ENCODE results near the gene OR7G3. TPM values are rescaled to one million over a fixed set of nuclear protein-coding genes. Genes with fewer than 3 reads are reported as not detected.

Gene OR7G3
- total RNA-seq (2021; fragmentation: NEBNext Ultra II Directional; extraction: Animal tissue kit (Norgen Biotek cat#: 25700)) = not detected
- long read RNA-seq = 0 reads

DNA sequence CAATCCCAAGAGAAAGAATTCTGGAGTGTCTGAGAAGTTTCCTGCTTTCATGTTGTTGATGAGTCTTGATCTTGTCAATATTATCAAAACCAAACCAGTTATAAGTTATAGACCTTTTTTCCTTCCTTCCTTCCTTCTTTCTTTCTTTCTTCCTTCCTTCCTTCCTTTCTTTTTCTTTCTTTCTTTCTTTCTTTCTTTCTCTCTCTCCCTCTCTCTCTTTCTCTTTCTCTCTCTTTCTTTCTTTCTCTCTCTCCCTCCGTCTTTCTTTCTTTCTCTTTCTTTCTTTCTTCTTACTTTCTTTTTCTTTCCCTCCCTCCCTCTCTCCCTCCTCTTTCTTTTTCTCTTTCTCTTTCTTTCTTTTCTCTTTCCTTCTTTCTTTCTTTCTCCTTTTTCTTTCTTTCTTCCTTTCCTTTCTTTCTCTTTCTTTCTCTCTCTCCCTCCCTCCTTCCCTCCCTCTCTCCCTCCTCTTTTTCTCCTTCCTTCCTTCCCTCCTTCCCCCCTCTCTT, at the start of gene OR7G3:
Gene OR7G3 (minus strand): TSS at position 51 of the 506 bp plus-strand sequence. CDS start 0 bp downstream, at position 51.
- Mint-ChIP-seq H3K36me3 (ENCODE audit: low read depth) (no peaks in the 10 kb centered on the region; the same call in 1 of the 2 replicates), H3K27me3 (ENCODE audit: insufficient read depth) (peaks cover 5% of the 10 kb centered on the region), H3K27ac (no peak within 1 kb of the TSS), H3K4me3 (no peak within 1 kb of the TSS), H3K4me1 (ENCODE audit: low read depth) (0 out of 2 replicates have a peak, but pooled peaks cover 4% of the 10 kb centered on the region), H3K9me3 (0 out of 2 replicates have a peak, but pooled peaks cover 3% of the 10 kb centered on the region)
- DNase-seq = no peak
- TF ChIP-seq, protein P1, sequence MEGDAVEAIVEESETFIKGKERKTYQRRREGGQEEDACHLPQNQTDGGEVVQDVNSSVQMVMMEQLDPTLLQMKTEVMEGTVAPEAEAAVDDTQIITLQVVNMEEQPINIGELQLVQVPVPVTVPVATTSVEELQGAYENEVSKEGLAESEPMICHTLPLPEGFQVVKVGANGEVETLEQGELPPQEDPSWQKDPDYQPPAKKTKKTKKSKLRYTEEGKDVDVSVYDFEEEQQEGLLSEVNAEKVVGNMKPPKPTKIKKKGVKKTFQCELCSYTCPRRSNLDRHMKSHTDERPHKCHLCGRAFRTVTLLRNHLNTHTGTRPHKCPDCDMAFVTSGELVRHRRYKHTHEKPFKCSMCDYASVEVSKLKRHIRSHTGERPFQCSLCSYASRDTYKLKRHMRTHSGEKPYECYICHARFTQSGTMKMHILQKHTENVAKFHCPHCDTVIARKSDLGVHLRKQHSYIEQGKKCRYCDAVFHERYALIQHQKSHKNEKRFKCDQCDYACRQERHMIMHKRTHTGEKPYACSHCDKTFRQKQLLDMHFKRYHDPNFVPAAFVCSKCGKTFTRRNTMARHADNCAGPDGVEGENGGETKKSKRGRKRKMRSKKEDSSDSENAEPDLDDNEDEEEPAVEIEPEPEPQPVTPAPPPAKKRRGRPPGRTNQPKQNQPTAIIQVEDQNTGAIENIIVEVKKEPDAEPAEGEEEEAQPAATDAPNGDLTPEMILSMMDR (IDR thresholded peaks at IDR 0.05) = no peak

DNA sequence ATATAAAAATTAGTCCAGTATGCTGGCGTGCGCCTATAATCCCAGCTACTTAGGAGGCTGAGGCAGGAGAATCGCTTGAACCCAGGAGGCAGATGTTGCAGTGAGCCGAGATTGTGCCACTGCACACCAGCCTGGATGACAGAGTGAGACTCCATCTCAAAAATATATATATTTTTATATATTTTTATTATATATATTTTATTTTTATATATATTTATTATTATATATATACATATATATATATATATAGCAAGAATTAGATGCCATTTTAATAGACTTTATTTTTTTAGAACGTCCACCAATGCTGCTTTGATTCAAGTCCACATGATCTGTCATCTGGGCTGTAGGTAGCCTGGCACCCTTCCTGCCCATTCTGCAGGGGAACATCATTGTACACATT, 48.6 kb upstream of the OR7G3 start:
- Mint-ChIP-seq H3K36me3 (ENCODE audit: low read depth) (peaks cover 3% of the 10 kb centered on the region; the same call in 1 of the 2 replicates), H3K4me1 (ENCODE audit: low read depth) (no peaks in the 10 kb centered on the region), H3K27ac (no peak overlapping the region), H3K9me3 (peaks cover 13% of the 10 kb centered on the region), H3K27me3 (ENCODE audit: insufficient read depth) (no peaks in the 10 kb centered on the region), H3K4me3 (no peak overlapping the region)
- no peak for DNase-seq
- TF ChIP-seq, protein P1 (IDR thresholded peaks at IDR 0.05) = no peak

DNA sequence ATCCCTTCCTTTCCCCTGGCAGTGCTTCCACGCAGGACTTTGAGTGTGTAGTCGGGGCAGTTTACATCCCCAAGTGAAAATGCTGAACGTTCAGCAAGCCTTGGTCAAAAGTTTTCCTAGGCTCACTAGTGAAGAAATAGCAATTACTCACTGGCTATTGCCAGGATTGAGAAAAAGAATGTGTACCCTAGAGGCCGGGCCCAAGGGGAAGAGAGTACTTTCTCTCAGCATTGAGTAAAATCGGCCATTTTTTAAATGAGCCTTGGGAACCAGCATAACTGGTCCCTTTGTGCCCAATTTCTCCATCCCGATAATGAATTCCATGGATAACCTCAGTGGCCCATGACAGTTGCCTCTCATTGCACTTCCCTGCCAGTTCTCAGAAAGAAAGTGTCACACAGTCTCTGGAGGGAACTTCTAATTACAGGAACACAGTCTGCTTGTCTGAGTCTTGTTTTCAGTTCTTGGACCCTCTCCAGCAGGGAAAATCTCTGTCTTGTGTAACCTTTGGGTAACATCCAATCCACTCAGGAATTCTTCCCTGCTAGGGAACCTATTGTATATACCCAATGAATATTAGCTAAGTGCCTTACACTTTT, 44.7 kb upstream of the OR7G3 start:
- TF ChIP-seq, protein P1 (IDR thresholded peaks at IDR 0.05) = no peak
- Mint-ChIP-seq H3K4me3 (no peak overlapping the region), H3K9me3 (peaks cover 13% of the 10 kb centered on the region), H3K36me3 (ENCODE audit: low read depth) (peaks cover 18% of the 10 kb centered on the region), H3K27me3 (ENCODE audit: insufficient read depth) (no peaks in the 10 kb centered on the region), H3K27ac (no peak overlapping the region), H3K4me1 (ENCODE audit: low read depth) (no peaks in the 10 kb centered on the region)
- DNase-seq = no peak

DNA sequence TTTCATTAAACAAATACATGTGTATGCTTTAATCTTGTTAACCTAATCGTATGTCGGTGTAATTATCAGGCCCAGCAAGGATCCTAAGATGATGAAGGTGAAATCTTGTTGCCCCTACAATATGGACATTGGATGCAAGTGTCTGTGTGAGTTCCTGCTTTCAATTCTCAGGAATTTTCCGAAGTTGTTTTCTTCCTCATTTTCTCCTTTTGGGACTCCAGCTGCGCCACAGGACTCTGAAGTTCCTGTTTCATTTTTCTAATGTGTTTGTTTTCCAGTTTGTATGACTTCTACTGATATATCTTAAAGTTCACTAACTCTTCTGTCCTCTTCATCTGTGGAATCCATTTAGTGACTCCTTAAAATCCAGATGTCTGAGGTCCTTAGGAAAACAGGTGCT, 40.1 kb upstream of the OR7G3 start:
- Mint-ChIP-seq H3K4me1 (ENCODE audit: low read depth) (peaks cover 5% of the 10 kb centered on the region), H3K4me3 (no peak overlapping the region), H3K27ac (no peak overlapping the region), H3K9me3 (peaks cover 34% of the 10 kb centered on the region), H3K36me3 (ENCODE audit: low read depth) (peaks cover 60% of the 10 kb centered on the region), H3K27me3 (ENCODE audit: insufficient read depth) (no peaks in the 10 kb centered on the region)
- DNase-seq = no peak
- TF ChIP-seq, protein P1 (IDR thresholded peaks at IDR 0.05) = no peak

DNA sequence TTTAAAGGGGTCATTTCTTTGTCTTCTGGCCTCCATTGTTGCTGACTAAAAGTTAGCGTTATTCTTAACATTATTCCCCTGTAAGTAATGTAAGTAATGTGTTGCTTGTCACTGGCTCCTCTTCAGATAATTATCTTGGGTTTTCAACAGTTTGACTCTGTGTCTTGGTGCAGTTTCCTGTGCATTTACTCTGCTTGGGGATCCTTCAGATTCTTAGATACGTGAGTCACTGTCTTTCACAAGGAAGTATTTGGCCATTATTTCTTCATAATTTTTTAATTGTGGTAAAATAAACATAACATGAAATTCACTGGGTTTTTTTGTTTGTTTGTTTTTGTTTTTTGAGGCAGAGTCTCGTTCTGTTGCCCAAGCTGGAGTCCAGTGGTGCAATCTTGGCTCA, 38.5 kb upstream of the OR7G3 start:
- no peak for DNase-seq
- peaks cover 5% of the 10 kb centered on the region for H3K4me1 Mint-ChIP-seq (ENCODE audit: low read depth)
- TF ChIP-seq, protein P1 (IDR thresholded peaks at IDR 0.05) = no peak
- no peak overlapping the region for H3K4me3 Mint-ChIP-seq
- no peaks in the 10 kb centered on the region for H3K27me3 Mint-ChIP-seq (ENCODE audit: insufficient read depth)
- H3K36me3 Mint-ChIP-seq (ENCODE audit: low read depth) = peaks cover 76% of the 10 kb centered on the region
- H3K9me3 Mint-ChIP-seq = peaks cover 50% of the 10 kb centered on the region
- no peak overlapping the region for H3K27ac Mint-ChIP-seq
